ENCODE results near the gene PTGS1. TPM values are rescaled to one million over a fixed set of nuclear protein-coding genes. Genes with fewer than 3 reads are reported as not detected.
"Not testable (repeated sequence)": the region's sequence is repeated elsewhere in the genome, so short reads cannot be mapped to it uniquely, and the experiment has no call there.

Gene PTGS1
- polyA plus RNA-seq, 3 donors = 0.95 to 8.3 (median 4.7) TPM

GRCh38 chr9:122342323-122343050 is 28.3 kb upstream of the PTGS1 start:
- no peak overlapping the region for H3K27ac ChIP-seq (ENCODE audit: low read depth, low read length)
- WGBS, 3 donors = 78 to 86% (median 84%) methylated on average over 15 of the region's 15 CpGs

GRCh38 chr9:122346478-122347347 is 24.1 kb upstream of the PTGS1 start:
- H3K27ac ChIP-seq (ENCODE audit: low read depth, low read length) = no peak overlapping the region
- 5 to 7% (median 6%) methylated on average over 78 to 90 of the region's 90 CpGs for WGBS, 3 donors

DNA sequence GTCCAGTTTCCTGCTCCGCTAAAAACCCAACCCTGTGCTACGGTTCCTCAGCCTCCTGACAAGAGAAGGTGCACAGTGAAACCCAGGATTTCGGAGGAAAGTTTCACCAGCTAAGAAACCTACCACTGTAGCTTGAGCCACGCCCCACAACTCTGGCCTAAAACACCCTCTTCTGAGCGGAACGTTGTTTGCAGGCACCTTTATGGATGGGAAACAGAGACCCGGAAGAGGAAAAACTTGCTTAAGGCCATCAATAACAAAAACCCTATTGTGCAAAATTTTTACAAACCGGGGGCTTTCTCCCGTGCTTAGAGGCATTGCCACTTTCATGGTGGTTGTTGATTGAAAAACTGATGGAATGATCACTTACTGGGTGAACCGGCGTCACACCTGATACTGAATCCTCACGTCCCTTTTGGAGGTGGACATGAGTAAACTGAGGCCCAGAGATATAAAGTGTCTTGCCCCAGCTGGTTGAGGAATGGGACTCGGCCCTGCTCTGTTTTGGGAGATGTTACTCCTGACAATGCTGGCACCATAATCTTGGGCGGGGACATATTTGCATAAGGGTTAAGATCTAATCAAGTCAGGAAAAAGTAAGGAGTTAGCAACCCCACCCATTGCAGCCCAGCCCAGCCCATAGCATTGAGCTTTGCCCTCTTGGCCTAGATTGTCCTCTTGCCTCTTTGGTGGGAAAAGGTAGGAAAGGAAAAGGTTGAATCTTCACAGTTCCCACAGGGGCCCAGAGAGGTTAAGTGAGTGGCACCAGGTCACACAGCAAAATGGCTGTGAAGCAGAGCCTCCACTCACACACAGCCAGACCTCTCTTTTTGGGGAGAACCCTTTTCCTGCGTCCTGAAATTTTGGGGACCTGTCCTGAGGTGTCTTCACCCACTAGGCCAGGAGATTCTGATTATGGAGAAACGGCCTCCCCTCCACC is 23.2 kb upstream of the PTGS1 start:
- no peak overlapping the region for H3K27ac ChIP-seq (ENCODE audit: low read depth, low read length)
- 38 to 40% (median 38%) methylated on average over 16 of the region's 16 CpGs for whole genome bisulfite sequencing, 3 donors

DNA sequence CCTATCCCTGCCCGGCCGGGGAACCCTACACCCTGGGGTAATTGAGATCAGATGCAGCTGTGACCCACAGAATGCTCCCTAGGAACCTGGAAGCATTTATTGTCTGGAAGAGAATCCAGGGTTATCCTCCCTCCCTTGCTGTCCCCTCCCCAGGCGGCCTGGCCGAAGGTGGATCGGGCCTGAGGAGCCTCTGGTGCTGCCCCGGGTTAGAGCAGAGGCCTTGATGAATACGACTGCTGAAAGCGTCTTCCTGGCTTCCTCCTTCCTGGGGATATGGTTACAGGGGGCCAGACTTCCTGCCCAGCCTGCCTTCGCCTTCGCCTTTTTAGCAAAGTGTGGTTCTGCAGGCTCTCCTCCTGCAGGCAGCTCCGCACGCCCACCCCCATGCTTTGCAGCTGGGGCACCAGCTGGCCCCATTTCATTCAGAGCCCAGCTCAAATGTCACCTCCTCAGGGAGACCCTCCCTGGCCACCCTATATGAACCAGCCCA is 22.5 kb upstream of the PTGS1 start:
- 32 to 79% (median 39%) methylated on average over 12 of the region's 12 CpGs for WGBS, 3 donors
- H3K27ac ChIP-seq (ENCODE audit: low read depth, low read length) = no peak overlapping the region

DNA sequence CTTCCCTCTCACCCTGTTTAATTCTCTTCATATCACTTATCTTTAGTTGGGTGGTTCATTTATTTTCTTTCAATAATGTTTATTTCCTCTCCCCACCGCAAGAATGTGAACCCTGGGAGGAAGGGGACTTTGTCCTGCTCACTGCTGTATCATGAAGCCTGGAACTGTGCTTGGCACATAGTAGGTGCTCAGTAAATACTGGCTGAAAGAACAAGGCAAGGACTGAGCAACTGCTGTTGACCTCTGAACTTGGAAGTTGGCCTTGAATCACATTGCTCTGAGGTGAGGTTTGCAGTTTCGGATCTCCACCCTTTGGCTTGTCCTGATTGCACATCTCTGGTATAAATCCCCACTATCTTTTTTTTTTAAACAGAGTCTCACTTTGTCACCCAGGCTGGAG is 22.0 kb upstream of the PTGS1 start:
- H3K27ac ChIP-seq (ENCODE audit: low read depth, low read length) = no peak overlapping the region
- WGBS, 3 donors = 53 to 74% (median 61%) methylated on average over 2 of the region's 2 CpGs

DNA sequence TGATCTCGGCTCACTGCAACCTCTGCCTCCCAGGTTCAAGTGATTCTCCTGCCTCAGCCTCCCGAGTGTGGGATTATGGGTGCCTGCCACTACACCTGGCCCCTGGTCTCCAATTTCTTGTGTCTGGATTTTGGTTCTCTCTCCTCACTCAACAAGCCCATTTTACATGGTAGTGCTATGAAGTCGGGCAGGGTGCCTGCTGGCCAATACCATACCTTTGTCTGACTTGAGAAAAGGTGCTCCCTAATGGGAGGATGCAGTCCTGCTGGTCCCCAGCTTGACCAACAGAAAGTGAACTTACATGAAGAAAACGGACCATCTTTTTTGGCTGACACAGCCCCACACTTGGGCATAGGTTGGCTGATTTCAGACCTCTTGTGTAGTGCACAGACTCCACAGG is 21.6 kb upstream of the PTGS1 start:
- whole genome bisulfite sequencing, 3 donors = 74 to 84% (median 82%) methylated on average over 4 of the region's 4 CpGs
- H3K27ac ChIP-seq (ENCODE audit: low read depth, low read length) = no peak overlapping the region

- WGBS, 3 donors = 36 to 41% (median 41%) methylated on average over 11 of the region's 11 CpGs
Measured at GRCh38 chr9:122350577-122351355, 20.1 kb upstream of the PTGS1 start.

DNA sequence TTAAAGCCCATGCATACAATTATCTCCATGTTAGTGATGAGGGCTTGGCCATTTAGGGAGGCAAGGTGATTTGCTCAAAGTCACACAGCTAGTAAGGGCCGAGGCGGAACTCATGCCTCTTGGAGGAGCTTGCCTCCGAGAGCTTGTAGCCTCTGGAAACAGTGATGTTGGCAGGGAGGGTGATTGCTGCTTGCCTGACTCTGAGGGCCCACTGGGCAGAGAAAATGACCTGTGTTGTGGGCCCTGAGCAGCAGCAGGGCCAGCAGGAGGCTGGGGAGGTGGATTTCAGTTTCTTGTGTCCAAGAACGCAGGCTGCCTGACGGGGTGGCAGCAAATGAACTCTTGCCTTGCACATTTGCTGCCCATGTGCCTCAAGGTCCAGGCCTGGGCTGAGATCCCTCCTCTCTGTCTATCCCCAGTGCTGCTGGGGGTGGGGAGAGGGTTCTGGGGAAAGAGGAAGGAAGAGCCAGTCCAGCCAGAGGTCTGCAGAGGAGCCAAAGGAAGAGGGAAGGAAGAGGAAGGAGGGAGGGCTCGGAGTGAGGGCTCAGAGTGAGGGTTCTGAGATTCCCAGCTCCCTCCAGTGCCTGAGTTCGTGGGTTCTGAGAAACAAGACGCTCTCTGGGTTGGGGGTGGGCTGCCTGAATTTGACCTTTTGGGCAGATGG is 16.2 kb upstream of the PTGS1 start:
- WGBS, 3 donors = 74 to 79% (median 74%) methylated on average over 8 of the region's 8 CpGs
- H3K27ac ChIP-seq (ENCODE audit: low read depth, low read length) = no peak overlapping the region

More at GRCh38 chr9:122350577-122351355, 20.1 kb upstream of the PTGS1 start:
- no peak overlapping the region for H3K27ac ChIP-seq (ENCODE audit: low read depth, low read length)

DNA sequence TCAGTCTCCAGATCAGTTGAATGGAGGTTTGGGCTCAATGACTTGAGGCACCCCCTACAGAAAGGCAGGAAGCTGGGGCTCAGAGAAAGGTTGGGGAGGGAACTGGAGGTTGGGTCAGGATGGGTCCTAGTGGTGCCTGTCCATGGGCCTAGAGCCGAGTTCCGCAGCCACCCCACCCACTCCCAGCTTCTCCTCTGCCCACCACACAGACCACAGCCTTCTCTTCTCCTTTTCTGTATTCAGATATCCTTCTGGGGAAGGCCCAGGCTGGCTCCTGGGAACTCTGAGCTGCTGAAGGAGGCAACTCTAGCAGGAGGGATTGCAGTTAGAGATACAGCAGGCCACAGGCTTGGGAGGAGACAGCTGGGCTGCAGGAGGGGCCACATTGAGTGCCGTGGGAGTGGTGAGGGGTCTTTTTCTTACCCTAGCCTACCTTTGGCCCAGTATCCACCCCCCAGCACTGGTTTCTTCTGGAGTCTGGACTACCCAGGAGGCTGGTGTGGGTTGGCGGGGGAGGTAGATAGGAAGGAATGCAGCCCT is 15.4 kb upstream of the PTGS1 start:
- H3K27ac ChIP-seq (ENCODE audit: low read depth, low read length) = no peak overlapping the region
- 83 to 90% (median 83%) methylated on average over 4 of the region's 4 CpGs for WGBS, 3 donors

DNA sequence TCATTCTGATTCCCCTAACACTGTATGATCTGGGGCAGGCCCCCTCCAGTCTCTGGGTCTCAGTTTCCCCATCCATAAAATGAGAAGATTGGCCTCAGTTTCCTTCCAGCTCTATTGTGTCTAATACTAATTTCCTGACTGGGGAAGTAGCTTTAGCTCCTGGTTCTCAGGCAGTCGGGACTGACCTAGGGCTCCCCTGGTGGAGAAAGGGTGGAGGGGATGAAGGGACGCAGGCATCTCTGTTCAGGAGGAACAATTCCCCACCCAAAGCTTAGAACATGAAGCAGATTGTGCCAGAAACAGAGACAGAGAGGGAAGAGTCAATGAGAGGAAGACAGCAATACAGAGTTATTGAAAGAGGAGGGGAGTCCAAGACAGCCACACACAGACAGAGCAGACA is 14.2 kb upstream of the PTGS1 start:
- H3K27ac ChIP-seq (ENCODE audit: low read depth, low read length) = no peak overlapping the region
- WGBS, 3 donors = 40 to 64% (median 47%) methylated on average over 2 of the region's 2 CpGs

- WGBS, 3 donors = 71 to 80% (median 76%) methylated on average over 8 of the region's 8 CpGs
- H3K27ac ChIP-seq (ENCODE audit: low read depth, low read length) = no peak overlapping the region
Measured at GRCh38 chr9:122360891-122361290, 9.9 kb upstream of the PTGS1 start.

- H3K27ac ChIP-seq (ENCODE audit: low read depth, low read length) = not testable (repeated sequence)
- 91 to 94% (median 92%) methylated on average over 12 of the region's 12 CpGs for WGBS, 3 donors
Measured at GRCh38 chr9:122363131-122363530, 7.7 kb upstream of the PTGS1 start.

- WGBS, 3 donors = 91 to 95% (median 93%) methylated on average over 10 of the region's 10 CpGs
- H3K27ac ChIP-seq (ENCODE audit: low read depth, low read length) = no peak overlapping the region
Measured at GRCh38 chr9:122364117-122364782, 6.6 kb upstream of the PTGS1 start.

GRCh38 chr9:122364783-122365150 is 6.1 kb upstream of the PTGS1 start:
- 40 to 79% (median 63%) methylated on average over 10 of the region's 10 CpGs for WGBS, 3 donors
- no peak overlapping the region for H3K27ac ChIP-seq (ENCODE audit: low read depth, low read length)

DNA sequence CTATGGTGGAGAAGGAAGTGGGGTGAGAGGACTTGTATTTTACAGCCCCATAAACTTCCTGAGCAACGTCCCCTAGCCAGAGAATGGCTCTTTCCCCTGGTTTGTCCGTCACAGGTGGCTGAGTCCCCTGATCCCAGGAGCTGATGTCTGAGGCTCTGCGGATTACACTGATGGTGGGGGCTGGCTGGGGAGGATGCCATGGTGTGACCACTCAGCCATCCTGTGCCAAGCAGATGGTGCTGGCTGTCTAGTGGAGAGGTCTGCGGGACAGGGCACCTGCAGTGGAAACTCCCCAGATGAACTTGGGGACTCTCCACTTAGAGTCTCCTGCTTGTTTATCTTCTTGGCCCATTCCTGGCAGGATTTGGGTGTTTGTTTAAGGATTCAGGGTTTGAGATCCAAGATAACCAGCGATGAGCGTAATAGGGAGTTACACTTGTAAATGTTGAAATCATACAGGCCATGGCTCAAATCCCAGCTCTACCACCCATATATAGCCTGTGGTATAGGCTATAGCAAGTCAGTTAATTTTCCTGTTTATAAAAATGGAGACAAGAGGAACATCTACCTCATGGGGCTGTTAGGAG is 4.7 kb upstream of the PTGS1 start:
- H3K27ac ChIP-seq (ENCODE audit: low read depth, low read length) = no peak overlapping the region
- 75 to 81% (median 79%) methylated on average over 6 of the region's 6 CpGs for WGBS, 3 donors

GRCh38 chr9:122367065-122367464 is 3.8 kb upstream of the PTGS1 start:
- 89 to 95% (median 94%) methylated on average over 7 of the region's 7 CpGs for WGBS, 3 donors
- no peak overlapping the region for H3K27ac ChIP-seq (ENCODE audit: low read depth, low read length)
